PC-3 (cell line): ENCODE measurements around the gene LPCAT2.

Experiments
- CTCF ChIP-seq: fragments of 300-600 bp; sonication (generic); conservative IDR thresholded peaks from 2 replicates; pipeline ENCODE4 v1.5.1; 2017; ENCODE audit warnings: antibody characterized with exemption, low read depth, mild to moderate bottlenecking, low read length
- EZH2 ChIP-seq: fragments of 300-600 bp; sonication (generic); IDR thresholded peaks from one replicate; pipeline ENCODE4 v1.6.1; 2017; ENCODE audit warnings: antibody characterized with exemption, mild to moderate bottlenecking, low read length; ENCODE audit not compliant: unreplicated experiment

- TF ChIP-seq CTCF (no peak), EZH2 (no peak)
These were observed 114.8 kb downstream of the LPCAT2 start for GRCh38 chr16:55623640-55624039.
